Smooth muscle cell (in vitro differentiated cells): Measurements from ENCODE around the gene ARV1. TPM values are rescaled to one million over a fixed set of nuclear protein-coding genes. Genes with fewer than 3 reads are reported as not detected.

Experiments used
- DNase-seq: peaks from one replicate; lab custom pipeline; 2025; ENCODE audit not compliant: unreplicated experiment; lab: John Stamatoyannopoulos, UW
- H2AFZ ChIP-seq: fragments of 200-600 bp; sonication (generic); 2 replicates; pipeline ENCODE4 v1.6.0; 2016; ENCODE audit warnings: antibody characterized with exemption, low read depth, mild to moderate bottlenecking
- H3F3A ChIP-seq: fragments of 200-600 bp; sonication (generic); 2 replicates; pipeline ENCODE4 v1.6.0; 2017; ENCODE audit warnings: antibody characterized with exemption, low read depth
- H3K27ac ChIP-seq: fragments of 200-600 bp; sonication (generic); 2 replicates; pipeline ENCODE4 v1.5.1; 2016; ENCODE audit warnings: low read depth, mild to moderate bottlenecking
- H3K27me3 ChIP-seq: fragments of 200-600 bp; sonication (generic); 2 replicates; pipeline ENCODE4 v1.6.1; 2016; ENCODE audit warnings: low read depth, mild to moderate bottlenecking
- H3K36me3 ChIP-seq: fragments of 200-600 bp; sonication (generic); 2 replicates; pipeline ENCODE4 v1.5.1; 2016; ENCODE audit warnings: low read depth
- H3K4me1 ChIP-seq: fragments of 200-600 bp; sonication (generic); 2 replicates; pipeline ENCODE4 v1.5.1; 2016; ENCODE audit warnings: low read depth
- H3K4me2 ChIP-seq: fragments of 200-600 bp; sonication (generic); 2 replicates; pipeline ENCODE4 v1.6.0; 2016; ENCODE audit warnings: mild to moderate bottlenecking
- H3K4me3 ChIP-seq: fragments of 200-600 bp; sonication (generic); 2 replicates; pipeline ENCODE4 v1.5.1; 2016; ENCODE audit warnings: mild to moderate bottlenecking
- H3K79me2 ChIP-seq: fragments of 200-600 bp; sonication (generic); 2 replicates; pipeline ENCODE4 v1.6.0; 2016; ENCODE audit warnings: low read depth, mild to moderate bottlenecking
- H3K9ac ChIP-seq: fragments of 200-600 bp; sonication (generic); 2 replicates; pipeline ENCODE4 v1.6.0; 2016; ENCODE audit warnings: low read depth
- H3K9me3 ChIP-seq: fragments of 200-600 bp; sonication (generic); replicated peaks from 2 replicates; pipeline ENCODE4 v1.5.1; 2016; ENCODE audit warnings: low read depth
- H4K20me1 ChIP-seq: fragments of 200-600 bp; sonication (generic); 2 replicates; pipeline ENCODE4 v1.6.0; 2016; ENCODE audit warnings: low read depth
- CTCF ChIP-seq: fragments of 200-600 bp; sonication (generic); IDR thresholded peaks from 2 replicates; pipeline ENCODE4 v1.5.1; 2017; ENCODE audit warnings: borderline replicate concordance, mild to moderate bottlenecking, antibody characterized with exemption; ENCODE audit not compliant: insufficient read depth, poor library complexity, severe bottlenecking
- WGBS: methylation state at CpG from one replicate; pipeline ENCODE4 v1.1.7; 2016; ENCODE audit warnings: low lambda C conversion rate; 5-methylcytosine and 5-hydroxymethylcytosine counted together
- polyA plus RNA-seq: library from polyadenylated mRNA; unstranded; fragments of >200 nt; fragmentation: Nextera tagmentation; extraction: Ambion mirVana; gene quantifications from 2 replicates; pipeline ENCODE4 v1.2.1, GENCODE V29; 2016
- total RNA-seq: library from RNA; depleted of rRNA; stranded (reverse); fragments of >200 nt; gene quantifications from 2 replicates; pipeline ENCODE4 v1.2.3, GENCODE V29; 2014

ARV1 gene
- 7.4 and 15.8 TPM in 2 replicates for total RNA-seq
- 12.5 and 12.8 TPM in 2 replicates for polyA plus RNA-seq

DNA sequence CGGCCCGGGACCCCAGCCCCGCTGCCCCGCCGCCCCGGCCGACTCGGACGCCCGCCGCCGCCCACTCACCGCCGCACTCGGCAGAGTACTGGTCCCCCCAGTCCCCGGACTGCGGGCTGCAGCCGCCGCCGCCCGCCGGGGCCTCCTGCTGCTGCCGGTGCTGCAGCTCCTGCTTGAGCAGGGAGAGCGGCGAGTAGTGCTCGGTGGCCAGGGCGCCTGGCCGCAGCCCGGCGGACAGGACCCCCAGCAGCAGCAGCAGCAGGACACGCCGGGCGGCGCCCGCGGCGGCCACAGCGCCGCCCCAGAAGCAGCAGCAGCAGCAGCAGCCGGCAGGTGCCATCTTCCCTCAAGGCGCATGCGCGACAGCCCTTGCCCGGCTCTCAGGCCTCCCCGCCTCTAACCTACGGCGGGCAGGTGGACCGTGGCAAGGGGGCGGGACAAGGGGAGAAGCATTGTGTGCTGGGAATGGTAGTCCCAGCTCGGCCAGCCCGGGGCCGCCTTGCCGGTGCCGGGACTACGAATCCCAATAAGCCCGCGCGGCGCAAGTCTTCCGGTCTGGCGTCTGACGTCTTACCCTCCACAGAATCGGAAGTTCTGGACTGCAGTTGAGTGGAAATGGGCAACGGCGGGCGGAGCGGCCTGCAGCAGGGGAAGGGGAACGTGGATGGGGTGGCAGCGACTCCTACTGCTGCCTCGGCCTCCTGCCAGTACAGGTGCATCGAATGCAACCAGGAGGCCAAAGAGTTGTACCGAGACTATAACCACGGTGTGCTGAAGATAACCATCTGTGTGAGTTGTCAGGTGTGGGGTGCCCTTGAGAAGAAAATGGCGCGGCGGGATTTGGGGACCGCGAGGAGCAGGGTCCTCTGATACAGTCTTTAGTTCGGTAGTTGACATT, at the start of gene ARV1, which contains the start of gene TTC13:
Gene ARV1, plus strand, starts transcription at position 604 of the 898 bp plus-strand sequence. Its CDS starts 12 bp downstream, at position 616.
Gene TTC13, minus strand, starts transcription at position 371 of the 898 bp plus-strand sequence. Its CDS starts 31 bp downstream, at position 340.
- H3F3A ChIP-seq, result no peaks in the 10 kb centered on the region
- H2AFZ ChIP-seq, result peak within 1 kb of the TSS; percentile 87
- no peak within 1 kb of the TSS for H3K27ac ChIP-seq
- no peaks in the 10 kb centered on the region for H3K36me3 ChIP-seq
- no peaks in the 10 kb centered on the region for H3K27me3 ChIP-seq
- peak within 1 kb of the TSS; percentile 42 for H3K9ac ChIP-seq
- no peaks in the 10 kb centered on the region for H3K9me3 ChIP-seq
- peak within 1 kb of the TSS; percentile 93 for H3K4me2 ChIP-seq
- H3K79me2 ChIP-seq, result peaks cover 13% of the 10 kb centered on the region
- no peaks in the 10 kb centered on the region for H4K20me1 ChIP-seq
- 1% methylated on average over 55 of the region's 79 CpGs for WGBS
- peak within 1 kb of the TSS; percentile 75 for H3K4me3 ChIP-seq
- TF ChIP-seq CTCF, result peak; percentile 11
- peak; percentile 79 for DNase-seq
- peaks cover 11% of the 10 kb centered on the region for H3K4me1 ChIP-seq

- Histone ChIP-seq H4K20me1 (no peaks in the 10 kb centered on the region), H3K4me2 (no peak overlapping the region), H3K27me3 (no peaks in the 10 kb centered on the region), H3K27ac (no peak overlapping the region), H3K4me3 (no peak overlapping the region), H3K9ac (no peak overlapping the region), H3K36me3 (no peaks in the 10 kb centered on the region), H3K9me3 (no peaks in the 10 kb centered on the region), H2AFZ (no peak overlapping the region), H3K79me2 (no peaks in the 10 kb centered on the region), H3F3A (no peaks in the 10 kb centered on the region), H3K4me1 (no peaks in the 10 kb centered on the region)
- no peak for DNase-seq
- WGBS, result 80% methylated on average over 3 of the region's 3 CpGs
- no peak for TF ChIP-seq CTCF
Observed at GRCh38 chr1:230930986-230931385, 47.9 kb upstream of the ARV1 start.

DNA sequence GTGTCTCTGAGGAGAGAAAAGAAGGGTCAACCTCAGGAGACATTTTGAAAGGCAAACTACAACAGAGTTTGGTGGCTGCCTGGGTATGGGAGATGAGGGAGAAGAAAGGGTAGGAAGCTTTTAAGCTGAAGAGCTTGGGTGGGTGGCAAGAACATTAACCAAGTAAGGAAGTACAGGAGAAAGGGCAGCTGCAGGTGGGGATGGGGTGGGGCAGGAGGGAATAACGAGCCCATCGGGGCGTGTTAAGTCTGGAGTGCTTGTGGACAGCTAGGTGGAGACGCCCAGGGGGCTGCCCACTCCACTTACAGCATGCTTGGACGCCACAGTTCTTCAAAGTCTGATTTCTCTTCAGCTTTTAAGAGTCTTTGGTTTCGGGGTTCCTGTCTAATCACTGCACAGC, 43.0 kb upstream of the ARV1 start:
- H2AFZ ChIP-seq, result no peak overlapping the region
- H3K79me2 ChIP-seq, result no peaks in the 10 kb centered on the region
- WGBS, result 93% methylated on average over 6 of the region's 6 CpGs
- H3F3A ChIP-seq, result no peaks in the 10 kb centered on the region
- no peaks in the 10 kb centered on the region for H3K4me1 ChIP-seq
- no peak overlapping the region for H3K4me2 ChIP-seq
- DNase-seq, result no peak
- H3K27me3 ChIP-seq, result no peaks in the 10 kb centered on the region
- H3K4me3 ChIP-seq, result no peak overlapping the region
- H3K9me3 ChIP-seq, result no peaks in the 10 kb centered on the region
- TF ChIP-seq CTCF, result no peak
- H3K27ac ChIP-seq, result no peak overlapping the region
- H3K36me3 ChIP-seq, result no peaks in the 10 kb centered on the region
- no peak overlapping the region for H3K9ac ChIP-seq
- no peaks in the 10 kb centered on the region for H4K20me1 ChIP-seq
